Small intestine (tissue), 7 donors: ENCODE measurements around the gene CCDC88C. TPM values are rescaled to one million over a fixed set of nuclear protein-coding genes. Genes with fewer than 3 reads are reported as not detected.

ENCODE experiments used
- DNase-seq, 2 donors: peaks; one replicate each; pipeline versions ENCODE4 v3.0.0 to v3.0.0-alpha.2; 2013
- FAIRE-seq: peaks from 2 replicates; lab custom pipeline; 2012; peaks lifted over from hg19 to GRCh38; lab: Jason Lieb, UNC
- H3K27ac ChIP-seq, 3 donors: one replicate each; pipeline ENCODE4 v1.5.1; 2013; ENCODE audit warnings: low read length in 2 of 3, mild to moderate bottlenecking in 2 of 3, control low read depth in 1 of 3, inconsistent platforms in 1 of 3, low read depth in 1 of 3, moderate library complexity in 1 of 3
- H3K27me3 ChIP-seq, 3 donors: one replicate each; pipeline ENCODE4 v1.6.1; 2013; ENCODE audit warnings: low read length in 3 of 3, inconsistent platforms in 1 of 3; ENCODE audit not compliant: control insufficient read depth in 3 of 3, insufficient read depth in 3 of 3
- H3K36me3 ChIP-seq, 3 donors: one replicate each; pipeline ENCODE4 v1.6.1; 2013; ENCODE audit warnings: low read length in 3 of 3, inconsistent platforms in 1 of 3, low read depth in 1 of 3, mild to moderate bottlenecking in 1 of 3, moderate library complexity in 1 of 3; ENCODE audit not compliant: control insufficient read depth in 3 of 3, insufficient read depth in 2 of 3
- H3K4me1 ChIP-seq, 3 donors: one replicate each; pipeline ENCODE4 v1.6.1; 2013; ENCODE audit warnings: low read length in 2 of 3, inconsistent platforms in 1 of 3, low read depth in 1 of 3, mild to moderate bottlenecking in 1 of 3, moderate library complexity in 1 of 3; ENCODE audit not compliant: control insufficient read depth in 3 of 3, insufficient read depth in 2 of 3
- H3K4me3 ChIP-seq, 3 donors: one replicate each; pipeline ENCODE4 v1.5.1; 2013; ENCODE audit warnings: low read length in 3 of 3, control low read depth in 1 of 3, inconsistent platforms in 1 of 3, low read depth in 1 of 3, mild to moderate bottlenecking in 1 of 3, moderate library complexity in 1 of 3
- H3K9me3 ChIP-seq, 2 donors: one replicate each; pipeline ENCODE4 v1.6.1; 2013; ENCODE audit warnings: low read depth in 1 of 2, low read length in 1 of 2; ENCODE audit not compliant: control insufficient read depth in 2 of 2, insufficient read depth in 1 of 2
- WGBS, 3 donors: extraction: QIAGEN DNeasy Blood & Tissue Kit; methylation state at CpG; one replicate each; pipeline ENCODE4 v1.1.7; 2013; 5-methylcytosine and 5-hydroxymethylcytosine counted together
- polyA plus RNA-seq, 4 donors: library from polyadenylated mRNA; stranded (reverse) in 3 of 4; unstranded in 1 of 4; fragments of 200-250 nt in 3 of 4; fragments of 120-200 nt in 1 of 4; gene quantifications; one replicate each; pipeline versions ENCODE4 v1.2.1 to v1.2.3, GENCODE V29; 2013
- donor health status: healthy with polysubstance abuse.
- donor health status: control.
- donor health status: control.
- donor health status: Bipolar disorder and iron deficiency.
- donor health status: healthy.

CCDC88C gene
- polyA plus RNA-seq, 4 donors = 13.2 to 25.9 (median 18.3) TPM

GRCh38 chr14:91289464-91289863, 128.2 kb downstream of the CCDC88C start:
- 93 to 97% (median 94%) methylated on average over 4 of the region's 4 CpGs for WGBS, 3 donors
- Histone ChIP-seq H3K27ac (no peak overlapping the region), H3K9me3 (peaks cover 0 to 1% of the 10 kb centered on the region in 2 donors), H3K4me3 (no peak overlapping the region), H3K4me1 (no peaks in the 10 kb centered on the region), H3K36me3 (peaks cover 8 to 77% (median 30%) of the 10 kb centered on the region in 3 donors), H3K27me3 (no peaks in the 10 kb centered on the region)
- FAIRE-seq (no peak), DNase-seq (no peak)

- Histone ChIP-seq H3K27me3 (no peaks in the 10 kb centered on the region), H3K9me3 (peaks cover 0 to 1% of the 10 kb centered on the region in 2 donors), H3K4me3 (no peak overlapping the region), H3K4me1 (no peaks in the 10 kb centered on the region), H3K36me3 (peaks cover 8 to 76% (median 29%) of the 10 kb centered on the region in 3 donors), H3K27ac (no peak overlapping the region)
- DNase-seq (no peak), FAIRE-seq (no peak)
- 94 to 95% (median 95%) methylated on average over 28 of the region's 28 CpGs for WGBS, 3 donors
Observed at GRCh38 chr14:91288876-91289275, 128.7 kb downstream of the CCDC88C start.

- H3K27ac ChIP-seq = no peak overlapping the region
- H3K4me1 ChIP-seq = no peaks in the 10 kb centered on the region
- FAIRE-seq (no peak), DNase-seq (peak; percentile 72 to 79)
- H3K9me3 ChIP-seq = peaks cover 0 to 5% of the 10 kb centered on the region in 2 donors
- no peaks in the 10 kb centered on the region for H3K27me3 ChIP-seq
- H3K36me3 ChIP-seq = peaks cover 9 to 73% (median 21%) of the 10 kb centered on the region in 3 donors
- no peak overlapping the region for H3K4me3 ChIP-seq
- WGBS, 3 donors = 46 to 53% (median 49%) methylated on average over 7 of the region's 7 CpGs
Observed at GRCh38 chr14:91286530-91286937, 131.1 kb downstream of the CCDC88C start.

GRCh38 chr14:91284791-91285548, 132.7 kb downstream of the CCDC88C start:
- no peaks in the 10 kb centered on the region for H3K27me3 ChIP-seq
- FAIRE-seq = no peak
- whole genome bisulfite sequencing, 3 donors = 78 to 87% (median 87%) methylated on average over 14 of the region's 14 CpGs
- no peak for DNase-seq
- H3K36me3 ChIP-seq = peaks cover 21 to 69% (median 26%) of the 10 kb centered on the region in 3 donors
- no peak overlapping the region for H3K27ac ChIP-seq
- peaks cover 0 to 5% of the 10 kb centered on the region in 2 donors for H3K9me3 ChIP-seq
- H3K4me1 ChIP-seq = no peaks in the 10 kb centered on the region
- no peak overlapping the region for H3K4me3 ChIP-seq

GRCh38 chr14:91284146-91284790, 133.4 kb downstream of the CCDC88C start:
- FAIRE-seq = no peak
- WGBS, 3 donors = 89 to 97% (median 95%) methylated on average over 13 of the region's 13 CpGs
- Histone ChIP-seq H3K36me3 (peaks cover 22 to 69% (median 25%) of the 10 kb centered on the region in 3 donors), H3K27me3 (no peaks in the 10 kb centered on the region), H3K4me3 (no peak overlapping the region), H3K9me3 (peaks cover 0 to 5% of the 10 kb centered on the region in 2 donors), H3K4me1 (no peaks in the 10 kb centered on the region), H3K27ac (no peak overlapping the region)
- no peak for DNase-seq

GRCh38 chr14:91283666-91284065, 134.0 kb downstream of the CCDC88C start:
- no peak overlapping the region for H3K4me3 ChIP-seq
- 95 to 99% (median 97%) methylated on average over 4 of the region's 4 CpGs for WGBS, 3 donors
- H3K27ac ChIP-seq = no peak overlapping the region
- FAIRE-seq (no peak), DNase-seq (no peak)
- no peaks in the 10 kb centered on the region for H3K27me3 ChIP-seq
- H3K36me3 ChIP-seq = peaks cover 18 to 70% (median 20%) of the 10 kb centered on the region in 3 donors
- H3K4me1 ChIP-seq = no peaks in the 10 kb centered on the region
- peaks cover 0 to 5% of the 10 kb centered on the region in 2 donors for H3K9me3 ChIP-seq

- no peaks in the 10 kb centered on the region for H3K27me3 ChIP-seq
- peaks cover 18 to 71% (median 24%) of the 10 kb centered on the region in 3 donors for H3K36me3 ChIP-seq
- DNase-seq (no peak), FAIRE-seq (no peak)
- H3K9me3 ChIP-seq = peaks cover 0 to 5% of the 10 kb centered on the region in 2 donors
- H3K4me3 ChIP-seq = no peak overlapping the region
- 93 to 98% (median 94%) methylated on average over 14 of the region's 14 CpGs for WGBS, 3 donors
- no peaks in the 10 kb centered on the region for H3K4me1 ChIP-seq
- H3K27ac ChIP-seq = no peak overlapping the region
Observed at GRCh38 chr14:91282954-91283645, 134.5 kb downstream of the CCDC88C start.

GRCh38 chr14:91281346-91281745, 136.3 kb downstream of the CCDC88C start:
- DNase-seq (no peak), FAIRE-seq (no peak)
- H3K36me3 ChIP-seq = peaks cover 20 to 76% (median 36%) of the 10 kb centered on the region in 3 donors
- H3K4me1 ChIP-seq = no peaks in the 10 kb centered on the region
- no peaks in the 10 kb centered on the region for H3K27me3 ChIP-seq
- no peak overlapping the region for H3K4me3 ChIP-seq
- 94 to 97% (median 96%) methylated on average over 9 of the region's 9 CpGs for WGBS, 3 donors
- H3K9me3 ChIP-seq = peaks cover 0 to 5% of the 10 kb centered on the region in 2 donors
- no peak overlapping the region for H3K27ac ChIP-seq
